Glutamatergic neuron (in vitro differentiated cells): ENCODE measurements around the gene GALNT9. TPM values are rescaled to one million over a fixed set of nuclear protein-coding genes. Genes with fewer than 3 reads are reported as not detected.

Experiments used
- DNase-seq: peaks from one replicate; pipeline ENCODE4 v3.0.0; 2022
- H3K27ac Mint-ChIP-seq: one replicate; pipeline ENCODE4 v1.8.0; 2020; ENCODE audit warnings: mild to moderate bottlenecking, mixed read lengths, inconsistent platforms; ENCODE audit not compliant: unreplicated experiment
- H3K27me3 Mint-ChIP-seq: one replicate; pipeline ENCODE4 v1.8.0; 2020; ENCODE audit warnings: mild to moderate bottlenecking, moderate library complexity, mixed read lengths, inconsistent platforms; ENCODE audit not compliant: unreplicated experiment
- H3K36me3 Mint-ChIP-seq: one replicate; pipeline ENCODE4 v1.8.0; 2020; ENCODE audit warnings: mild to moderate bottlenecking, mixed read lengths, inconsistent platforms; ENCODE audit not compliant: unreplicated experiment
- H3K4me1 Mint-ChIP-seq: one replicate; pipeline ENCODE4 v1.8.0; 2020; ENCODE audit warnings: mild to moderate bottlenecking, low read depth, mixed read lengths, inconsistent platforms; ENCODE audit not compliant: unreplicated experiment
- H3K4me3 Mint-ChIP-seq: one replicate; pipeline ENCODE4 v1.8.0; 2020; ENCODE audit warnings: mild to moderate bottlenecking, mixed read lengths, inconsistent platforms; ENCODE audit not compliant: unreplicated experiment
- H3K9me3 Mint-ChIP-seq: one replicate; pipeline ENCODE4 v1.8.0; 2020; ENCODE audit warnings: mild to moderate bottlenecking, moderate library complexity, mixed read lengths, inconsistent platforms; ENCODE audit not compliant: unreplicated experiment
- CTCF ChIP-seq: fragments of 200-600 bp; sonication (generic); IDR thresholded peaks from one replicate; pipeline ENCODE4 v1.5.0; 2021; ENCODE audit not compliant: partially characterized antibody, unreplicated experiment
- total RNA-seq: library from RNA; stranded (reverse); fragmentation: NEBNext Ultra II Directional; extraction: Animal tissue kit (Norgen Biotek cat#: 25700); gene quantifications from one replicate; pipeline ENCODE4 v1.2.1, GENCODE V29; 2021; ENCODE audit not compliant: unreplicated experiment

The GALNT9 gene
- total RNA-seq, 1 donor from 2014 or later, result 13.7 TPM

GRCh38 chr12:132263061-132263360, 66.4 kb downstream of the GALNT9 start:
- no peak for TF ChIP-seq CTCF
- Mint-ChIP-seq H3K36me3 (peaks cover 7% of the 10 kb centered on the region), H3K27ac (no peak overlapping the region), H3K9me3 (peaks cover 10% of the 10 kb centered on the region), H3K4me3 (no peak overlapping the region), H3K27me3 (peaks cover 7% of the 10 kb centered on the region), H3K4me1 (no peaks in the 10 kb centered on the region)
- no peak for DNase-seq

DNA sequence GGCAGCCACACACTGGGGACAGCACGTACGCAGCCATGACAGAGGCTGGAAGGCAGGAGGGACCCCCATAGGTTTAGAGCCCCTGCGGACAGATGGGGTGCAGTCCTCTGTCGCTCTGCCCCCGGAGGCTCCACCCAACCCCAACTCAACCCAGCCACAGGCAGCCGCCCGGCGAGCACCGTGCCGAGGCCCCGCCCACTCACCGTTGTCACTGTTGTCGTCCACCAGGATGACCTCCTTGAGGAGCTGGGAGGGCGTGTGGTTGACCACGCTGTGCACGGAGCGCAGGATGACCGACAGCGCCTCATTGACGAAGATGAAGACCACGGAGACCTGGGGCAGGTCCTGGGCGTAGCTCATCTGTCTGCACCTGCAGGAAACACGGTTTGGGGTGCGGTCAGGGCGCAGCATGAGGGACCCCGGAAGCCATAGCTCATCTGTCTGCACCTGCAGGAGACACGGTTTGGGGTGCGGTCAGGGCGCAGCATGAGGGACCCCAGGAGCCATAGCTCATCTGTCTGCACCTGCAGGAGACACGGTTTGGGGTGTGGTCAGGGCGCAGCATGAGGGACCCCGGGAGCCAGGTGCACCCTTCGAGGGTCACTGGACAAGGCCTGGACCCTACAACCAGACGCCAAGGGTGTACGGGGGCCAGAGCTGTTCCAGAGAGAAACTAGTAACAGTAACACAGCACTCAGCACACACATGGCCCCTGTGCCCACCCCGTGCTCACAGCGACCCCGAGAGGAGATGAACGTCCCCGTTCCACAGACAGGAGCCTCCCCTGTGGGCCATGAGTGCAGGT, 66.9 kb downstream of the GALNT9 start:
- no peaks in the 10 kb centered on the region for H3K4me1 Mint-ChIP-seq
- DNase-seq, result no peak
- peaks cover 7% of the 10 kb centered on the region for H3K36me3 Mint-ChIP-seq
- no peak overlapping the region for H3K4me3 Mint-ChIP-seq
- TF ChIP-seq CTCF, result no peak
- H3K27ac Mint-ChIP-seq, result no peak overlapping the region
- peaks cover 7% of the 10 kb centered on the region for H3K27me3 Mint-ChIP-seq
- H3K9me3 Mint-ChIP-seq, result peaks cover 10% of the 10 kb centered on the region

- Mint-ChIP-seq H3K27me3 (peaks cover 7% of the 10 kb centered on the region), H3K27ac (no peak overlapping the region), H3K4me3 (no peak overlapping the region), H3K4me1 (no peaks in the 10 kb centered on the region), H3K9me3 (peaks cover 10% of the 10 kb centered on the region), H3K36me3 (peaks cover 7% of the 10 kb centered on the region)
- DNase-seq, result no peak
- TF ChIP-seq CTCF, result no peak
These were observed 67.9 kb downstream of the GALNT9 start for GRCh38 chr12:132261328-132262138.

DNA sequence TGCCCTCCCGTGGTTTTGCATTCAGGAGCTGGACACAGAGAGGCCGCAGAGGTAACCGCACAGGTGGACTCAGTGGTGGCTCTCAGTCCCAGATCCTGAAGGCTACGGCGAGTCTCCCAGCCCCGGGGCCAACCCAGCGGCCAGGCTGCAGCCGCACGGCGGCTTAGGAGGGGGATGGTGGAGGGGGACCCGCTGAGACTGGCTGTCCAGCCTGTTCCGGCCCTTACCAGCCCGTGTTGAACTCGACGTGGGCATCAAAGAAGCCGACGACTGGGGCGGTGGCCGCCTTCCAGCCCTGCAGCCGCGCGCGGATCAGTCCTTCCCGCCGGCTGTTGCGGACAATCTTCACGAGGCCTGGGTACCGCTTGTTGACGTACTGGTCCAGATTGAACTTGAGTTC, 68.7 kb downstream of the GALNT9 start:
- no peak for TF ChIP-seq CTCF
- H3K36me3 Mint-ChIP-seq, result peaks cover 3% of the 10 kb centered on the region
- DNase-seq, result no peak
- H3K27ac Mint-ChIP-seq, result no peak overlapping the region
- peaks cover 11% of the 10 kb centered on the region for H3K27me3 Mint-ChIP-seq
- peaks cover 8% of the 10 kb centered on the region for H3K9me3 Mint-ChIP-seq
- peaks cover 2% of the 10 kb centered on the region for H3K4me1 Mint-ChIP-seq
- H3K4me3 Mint-ChIP-seq, result no peak overlapping the region
